22Rv1 (cell line): ENCODE results near the gene WDR76.

Experiments used
- H3K27ac ChIP-seq: fragments of 450-650 bp; 2 replicates; pipeline ENCODE4 v1.5.1; 2017
- CTCF ChIP-seq: fragments of 450-650 bp; IDR thresholded peaks from 2 replicates; pipeline ENCODE4 v1.5.1; 2017; ENCODE audit warnings: mild to moderate bottlenecking
- ZFX ChIP-seq: fragments of 450-650 bp; IDR thresholded peaks from 2 replicates; pipeline ENCODE4 v1.6.1; 2017; ENCODE audit warnings: antibody characterized with exemption, borderline replicate concordance

Gene WDR76

GRCh38 chr15:43883571-43883970 is 56.8 kb downstream of the WDR76 start:
- TF ChIP-seq ZFX (no peak), CTCF (no peak)
- H3K27ac ChIP-seq: no peak overlapping the region

DNA sequence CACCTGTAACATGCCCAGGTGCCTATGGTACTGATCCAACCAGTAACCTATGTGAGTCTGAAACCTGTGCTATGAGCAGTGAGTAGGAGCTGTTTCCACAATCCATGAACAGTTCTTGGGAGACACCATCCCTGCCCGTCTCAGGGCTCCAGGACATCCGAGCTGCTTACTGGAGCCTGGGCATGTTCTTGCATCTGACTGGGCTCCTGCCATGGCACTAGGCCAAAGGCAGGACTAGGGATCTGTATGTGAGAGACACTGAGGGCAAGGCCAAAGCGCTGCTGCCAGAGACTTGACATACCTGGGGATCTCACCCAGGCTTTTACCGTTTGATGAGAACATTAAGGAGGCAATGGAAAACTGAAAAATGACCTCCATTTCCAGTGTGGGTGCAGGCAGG is 59.8 kb downstream of the WDR76 start:
- no peak overlapping the region for H3K27ac ChIP-seq
- TF ChIP-seq CTCF: no peak
- TF ChIP-seq ZFX: no peak

- no peak for TF ChIP-seq CTCF
- no peak for TF ChIP-seq ZFX
- H3K27ac ChIP-seq: no peak overlapping the region
These were observed 61.1 kb downstream of the WDR76 start for GRCh38 chr15:43887901-43888300.

- TF ChIP-seq CTCF: no peak
- TF ChIP-seq ZFX: no peak
- H3K27ac ChIP-seq: no peak overlapping the region
These were observed 62.2 kb downstream of the WDR76 start for GRCh38 chr15:43889042-43889441.

DNA sequence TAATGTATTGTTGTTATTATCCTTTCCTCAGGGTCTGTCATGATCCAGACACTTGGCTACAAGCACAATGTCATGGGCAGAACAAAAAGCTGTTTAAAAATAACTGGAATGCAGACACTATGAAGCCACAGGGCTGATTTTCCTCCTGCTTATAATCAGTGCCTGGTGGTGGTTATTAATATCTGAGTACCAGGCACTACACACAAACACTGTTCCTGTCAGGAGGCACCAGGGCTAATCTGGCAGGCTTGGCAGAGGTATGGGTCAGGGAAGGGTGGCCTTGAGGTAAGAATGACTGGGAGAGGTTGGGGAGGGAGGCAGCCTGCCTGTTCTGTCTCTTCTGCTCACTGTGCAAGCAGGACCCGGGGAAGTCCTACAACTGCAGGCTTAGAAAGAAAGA is 67.2 kb downstream of the WDR76 start:
- H3K27ac ChIP-seq: no peak overlapping the region
- TF ChIP-seq ZFX (no peak), CTCF (no peak)

DNA sequence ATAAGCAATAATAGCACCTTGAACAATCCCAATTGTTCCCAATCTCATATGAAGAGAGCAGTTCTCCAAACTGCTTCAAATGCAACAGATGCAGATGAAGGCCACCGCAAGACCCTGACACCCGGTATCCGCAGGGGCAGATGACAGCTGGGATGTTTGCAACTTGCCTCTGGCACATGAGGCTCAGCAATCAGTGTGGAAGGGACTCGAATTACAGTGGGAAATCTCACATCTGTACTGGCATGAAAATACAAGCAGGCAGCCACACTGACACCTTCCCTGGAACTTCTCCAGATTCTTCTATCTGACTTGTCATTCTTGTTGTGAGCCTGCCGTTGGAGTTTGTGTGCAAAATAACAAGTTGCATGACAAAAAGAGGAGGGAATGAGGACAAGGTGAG is 68.8 kb downstream of the WDR76 start:
- H3K27ac ChIP-seq: no peak overlapping the region
- TF ChIP-seq CTCF: no peak
- no peak for TF ChIP-seq ZFX

DNA sequence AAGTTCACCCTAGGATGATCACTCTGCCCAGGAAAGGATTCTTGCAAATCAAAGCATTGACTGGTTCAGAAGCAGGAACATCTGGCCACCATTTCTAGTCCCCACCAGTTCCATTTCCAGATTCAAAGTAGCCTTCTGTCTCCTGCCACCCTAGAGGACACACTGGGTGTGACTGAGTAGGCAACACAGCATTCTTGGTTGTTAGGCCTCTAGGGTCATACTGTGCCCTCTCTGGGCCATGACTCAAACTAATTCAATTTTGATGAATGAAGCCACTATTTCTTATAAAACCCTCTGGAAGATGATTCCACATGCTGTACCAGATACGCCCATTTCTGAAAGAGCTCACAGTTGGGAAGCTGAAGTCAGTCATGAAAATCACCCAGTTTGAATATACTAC is 69.7 kb downstream of the WDR76 start:
- H3K27ac ChIP-seq: no peak overlapping the region
- no peak for TF ChIP-seq ZFX
- TF ChIP-seq CTCF: no peak
